IgD-negative memory B cell (primary cell): ENCODE results near the gene DNASE1L1. TPM values are rescaled to one million over a fixed set of nuclear protein-coding genes. Genes with fewer than 3 reads are reported as not detected.

Experiments
- H3K27ac Mint-ChIP-seq, 3 donors: one replicate each; pipeline ENCODE4 v1.8.0; 2020 to 2022; ENCODE audit warnings: mild to moderate bottlenecking in 3 of 3, mixed read lengths in 3 of 3, moderate library complexity in 1 of 3
- H3K27me3 Mint-ChIP-seq: one replicate; pipeline ENCODE4 v1.8.0; 2021; ENCODE audit warnings: mixed read lengths
- H3K36me3 Mint-ChIP-seq: one replicate; pipeline ENCODE4 v1.8.0; 2020; ENCODE audit warnings: mild to moderate bottlenecking, mixed read lengths
- H3K4me1 Mint-ChIP-seq, 3 donors: one replicate each; pipeline ENCODE4 v1.8.0; 2020 to 2022; ENCODE audit warnings: mixed read lengths in 3 of 3, mild to moderate bottlenecking in 1 of 3
- H3K4me3 Mint-ChIP-seq, 4 donors: one replicate each; pipeline ENCODE4 v1.8.0; 2020 to 2022; ENCODE audit warnings: mild to moderate bottlenecking in 4 of 4, mixed read lengths in 4 of 4, moderate library complexity in 3 of 4
- H3K9me3 Mint-ChIP-seq, 3 donors: one replicate each; pipeline ENCODE4 v1.8.0; 2020 to 2021; ENCODE audit warnings: mixed read lengths in 3 of 3, mild to moderate bottlenecking in 1 of 3
- polyA plus RNA-seq: library from polyadenylated mRNA; unstranded; fragments of 300-500 nt; fragmentation: Illumina TruSeq; gene quantifications from one replicate; pipeline ENCODE4 v1.2.3, GENCODE V29; 2021

Gene DNASE1L1
- polyA plus RNA-seq, 1 donor from 2014 or later: 29.4 TPM

GRCh38 chrX:154353172-154353843 is 55.7 kb downstream of the DNASE1L1 start:
- H3K36me3 Mint-ChIP-seq: no peaks in the 10 kb centered on the region
- peak overlapping the region in 2 of 3 donors; percentile 74 to 87 for H3K27ac Mint-ChIP-seq
- peaks cover 5 to 11% (median 7%) of the 10 kb centered on the region in 3 donors for H3K4me1 Mint-ChIP-seq
- no peaks in the 10 kb centered on the region for H3K9me3 Mint-ChIP-seq
- H3K27me3 Mint-ChIP-seq: no peaks in the 10 kb centered on the region
- peak overlapping the region in 3 of 4 donors; percentile 27 to 45 (median 28) for H3K4me3 Mint-ChIP-seq

GRCh38 chrX:154352466-154352865 is 56.6 kb downstream of the DNASE1L1 start:
- H3K27me3 Mint-ChIP-seq: no peaks in the 10 kb centered on the region
- no peaks in the 10 kb centered on the region for H3K9me3 Mint-ChIP-seq
- H3K27ac Mint-ChIP-seq: peak overlapping the region in 2 of 3 donors; percentile 59 to 91
- H3K4me3 Mint-ChIP-seq: peak overlapping the region in 3 of 4 donors; percentile 48 to 81 (median 78)
- H3K36me3 Mint-ChIP-seq: no peaks in the 10 kb centered on the region
- H3K4me1 Mint-ChIP-seq: peaks cover 5 to 12% (median 10%) of the 10 kb centered on the region in 3 donors

DNA sequence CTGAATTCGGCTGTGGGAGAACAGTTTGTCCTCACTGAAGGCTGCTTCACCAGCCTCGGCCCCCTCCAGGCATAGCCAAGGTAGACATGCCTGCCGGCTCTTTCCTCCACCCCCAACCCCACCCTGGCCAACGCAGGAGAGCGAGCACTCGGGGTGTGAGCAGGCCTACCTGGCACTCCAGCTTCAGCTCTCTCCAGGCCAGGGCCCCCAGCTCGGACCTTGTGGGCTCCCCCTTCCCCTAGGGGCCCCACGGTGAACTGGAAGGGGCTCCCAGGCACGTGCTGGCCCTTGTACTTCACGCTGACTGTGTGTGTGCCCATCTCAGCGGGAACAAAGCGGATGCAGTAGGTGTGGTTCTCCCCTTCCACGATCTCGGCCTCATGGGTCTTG is 57.0 kb downstream of the DNASE1L1 start:
- H3K4me1 Mint-ChIP-seq: peaks cover 5 to 17% (median 15%) of the 10 kb centered on the region in 3 donors
- H3K4me3 Mint-ChIP-seq: peak overlapping the region in 3 of 4 donors; percentile 76 to 81 (median 78)
- H3K9me3 Mint-ChIP-seq: no peaks in the 10 kb centered on the region
- H3K36me3 Mint-ChIP-seq: peaks cover 4% of the 10 kb centered on the region
- H3K27me3 Mint-ChIP-seq: no peaks in the 10 kb centered on the region
- peak overlapping the region; percentile 71 to 92 (median 91) for H3K27ac Mint-ChIP-seq

Other genes with a start within 250 kb of the DNASE1L1 start
- not detected for gene OPN1MW, start 226.7 kb downstream of the DNASE1L1 start, polyA plus RNA-seq
- not detected for gene OPN1MW2, start 189.5 kb downstream of the DNASE1L1 start, polyA plus RNA-seq
- gene OPN1MW3, start 151.7 kb downstream of the DNASE1L1 start, polyA plus RNA-seq: not detected
- not detected for gene TEX28, start 114.1 kb downstream of the DNASE1L1 start, polyA plus RNA-seq
- 5.5 TPM for gene TKTL1, start 113.5 kb downstream of the DNASE1L1 start, polyA plus RNA-seq
- gene FLNA, start 34.6 kb downstream of the DNASE1L1 start, polyA plus RNA-seq: 396 TPM
- 32.4 TPM for gene EMD, start 30.0 kb downstream of the DNASE1L1 start, polyA plus RNA-seq
- gene RPL10, start 10.9 kb downstream of the DNASE1L1 start, polyA plus RNA-seq: 5,716 TPM
- 51.3 TPM for gene TAFAZZIN, start 2.3 kb upstream of the DNASE1L1 start, polyA plus RNA-seq
- gene ATP6AP1, start 19.4 kb upstream of the DNASE1L1 start, polyA plus RNA-seq: 93.9 TPM
- 38.1 TPM for gene GDI1, start 27.9 kb upstream of the DNASE1L1 start, polyA plus RNA-seq
- gene FAM50A, start 34.9 kb upstream of the DNASE1L1 start, polyA plus RNA-seq: 31.3 TPM
- gene PLXNA3, start 49.0 kb upstream of the DNASE1L1 start, polyA plus RNA-seq: 2.7 TPM
- gene LAGE3, start 70.0 kb upstream of the DNASE1L1 start, polyA plus RNA-seq: 51.7 TPM
- 41.4 TPM for gene UBL4A, start 77.4 kb upstream of the DNASE1L1 start, polyA plus RNA-seq
- gene SLC10A3, start 81.4 kb upstream of the DNASE1L1 start, polyA plus RNA-seq: 54.9 TPM
- 23.6 TPM for gene FAM3A, start 107.0 kb upstream of the DNASE1L1 start, polyA plus RNA-seq
- gene G6PD, start 137.6 kb upstream of the DNASE1L1 start, polyA plus RNA-seq: 4.8 TPM
- gene IKBKG, start 138.4 kb upstream of the DNASE1L1 start, polyA plus RNA-seq: 37.3 TPM
- gene CTAG1A, start 175.9 kb upstream of the DNASE1L1 start, polyA plus RNA-seq: not detected
- not detected for gene CTAG1B, start 210.0 kb upstream of the DNASE1L1 start, polyA plus RNA-seq
- gene CTAG2, start 244.3 kb upstream of the DNASE1L1 start, polyA plus RNA-seq: not detected